A673 (cell line): ENCODE measurements around the gene TMEM97. TPM values are rescaled to one million over a fixed set of nuclear protein-coding genes. Genes with fewer than 3 reads are reported as not detected.

ENCODE experiments used
- BruUV-seq: library from RNA; stranded (reverse); fragments of 400-500 nt; replicated peaks from 2 replicates; lab custom pipeline; 2021; lab: Mats Ljungman, UMichigan
- CTCF ChIA-PET: fragments of 300-600 bp; sonication (Branson Sonifier 250); formaldehyde crosslinking; loops from one replicate; lab custom pipeline; 2022; ENCODE audit warnings: antibody characterized with exemption; lab: Charles Lee
- POLR2A ChIA-PET: fragments of 300-600 bp; sonication (Branson Sonifier 250); formaldehyde crosslinking; loops from one replicate; lab custom pipeline; 2022; ENCODE audit warnings: antibody characterized with exemption; ENCODE audit not compliant: low non-redundant PET; lab: Charles Lee
- DNase-seq: peaks from one replicate; pipeline ENCODE4 v3.0.0-alpha.2; 2015; ENCODE audit warnings: low spot score
- H3K27ac ChIP-seq: fragments of 200-600 bp; sonication (generic); 2 replicates; pipeline ENCODE4 v1.5.1; 2016; ENCODE audit warnings: mixed run types, low read depth, mild to moderate bottlenecking, mixed read lengths, antibody characterized with exemption, low read length; ENCODE audit not compliant: poor library complexity, severe bottlenecking
- H3K27me3 ChIP-seq: fragments of 200-600 bp; sonication (generic); replicated peaks from 2 replicates; pipeline ENCODE4 v1.6.1; 2017; ENCODE audit warnings: mixed run types, low read depth, mild to moderate bottlenecking, mixed read lengths, antibody characterized with exemption, low read length; ENCODE audit not compliant: insufficient read depth, poor library complexity
- H3K36me3 ChIP-seq: fragments of 200-600 bp; sonication (generic); 2 replicates; pipeline ENCODE4 v1.6.1; 2016; ENCODE audit warnings: mixed run types, mild to moderate bottlenecking, mixed read lengths, antibody characterized with exemption, low read length; ENCODE audit not compliant: insufficient read depth, poor library complexity, severe bottlenecking
- H3K4me1 ChIP-seq: fragments of 200-600 bp; sonication (generic); 2 replicates; pipeline ENCODE4 v1.6.1; 2017; ENCODE audit warnings: mixed run types, mild to moderate bottlenecking, mixed read lengths, antibody characterized with exemption, low read length; ENCODE audit not compliant: insufficient read depth, poor library complexity, severe bottlenecking
- H3K4me3 ChIP-seq: fragments of 200-600 bp; sonication (generic); 2 replicates; pipeline ENCODE4 v1.5.1; 2016; ENCODE audit warnings: low read depth, mixed run types, mild to moderate bottlenecking, mixed read lengths, low read length; ENCODE audit not compliant: poor library complexity, severe bottlenecking
- H3K9me3 ChIP-seq: fragments of 200-600 bp; sonication (generic); 2 replicates; pipeline ENCODE4 v1.6.1; 2016; ENCODE audit warnings: mixed run types, low read depth, mild to moderate bottlenecking, mixed read lengths, antibody characterized with exemption, low read length; ENCODE audit not compliant: poor library complexity, severe bottlenecking
- EZH2 ChIP-seq: fragments of 200-600 bp; sonication (generic); IDR thresholded peaks from 2 replicates; pipeline ENCODE4 v1.6.1; 2017; ENCODE audit warnings: borderline replicate concordance, low read depth, mild to moderate bottlenecking, mixed read lengths, antibody characterized with exemption, low read length; ENCODE audit not compliant: poor library complexity, severe bottlenecking
- intact Hi-C: fragments of 100-400 bp; cut with micrococcal nuclease; formaldehyde crosslinking; loops from one replicate; pipeline ENCODE4 v1.10.0; 2022; ENCODE audit not compliant: unreplicated experiment
- total RNA-seq: library from RNA; stranded (reverse); gene quantifications from 2 replicates; pipeline ENCODE4 v1.2.3, GENCODE V29; 2021
- TF ChIP-seq, protein P1 (sequence below): fragments of 300-800, 200-600 bp; sonication (generic); conservative IDR thresholded peaks from 2 replicates; pipeline ENCODE4 v1.5.1; 2017; ENCODE audit warnings: low read depth, mild to moderate bottlenecking, antibody characterized with exemption, low read length, moderate library complexity, mixed read lengths

The TMEM97 gene
- total RNA-seq, 1 experiment from 2014 or later, result 134 TPM

GRCh38 chr17:28363186-28363585 lies 44.2 kb downstream of the TMEM97 start:
- CTCF ChIA-PET, result no interaction called here
- no peak for DNase-seq
- intact Hi-C loops, result no loop called here
- Histone ChIP-seq H3K4me1 (peaks cover 4% of the 10 kb centered on the region), H3K27me3 (no peaks in the 10 kb centered on the region), H3K9me3 (no peaks in the 10 kb centered on the region), H3K36me3 (peaks cover 31% of the 10 kb centered on the region), H3K27ac (no peak overlapping the region), H3K4me3 (no peak overlapping the region)
- no peak for TF ChIP-seq EZH2
- TF ChIP-seq, protein P1, sequence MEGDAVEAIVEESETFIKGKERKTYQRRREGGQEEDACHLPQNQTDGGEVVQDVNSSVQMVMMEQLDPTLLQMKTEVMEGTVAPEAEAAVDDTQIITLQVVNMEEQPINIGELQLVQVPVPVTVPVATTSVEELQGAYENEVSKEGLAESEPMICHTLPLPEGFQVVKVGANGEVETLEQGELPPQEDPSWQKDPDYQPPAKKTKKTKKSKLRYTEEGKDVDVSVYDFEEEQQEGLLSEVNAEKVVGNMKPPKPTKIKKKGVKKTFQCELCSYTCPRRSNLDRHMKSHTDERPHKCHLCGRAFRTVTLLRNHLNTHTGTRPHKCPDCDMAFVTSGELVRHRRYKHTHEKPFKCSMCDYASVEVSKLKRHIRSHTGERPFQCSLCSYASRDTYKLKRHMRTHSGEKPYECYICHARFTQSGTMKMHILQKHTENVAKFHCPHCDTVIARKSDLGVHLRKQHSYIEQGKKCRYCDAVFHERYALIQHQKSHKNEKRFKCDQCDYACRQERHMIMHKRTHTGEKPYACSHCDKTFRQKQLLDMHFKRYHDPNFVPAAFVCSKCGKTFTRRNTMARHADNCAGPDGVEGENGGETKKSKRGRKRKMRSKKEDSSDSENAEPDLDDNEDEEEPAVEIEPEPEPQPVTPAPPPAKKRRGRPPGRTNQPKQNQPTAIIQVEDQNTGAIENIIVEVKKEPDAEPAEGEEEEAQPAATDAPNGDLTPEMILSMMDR, result no peak
- no TSS peak for BruUV-seq
- POLR2A ChIA-PET, result no interaction called here

DNA sequence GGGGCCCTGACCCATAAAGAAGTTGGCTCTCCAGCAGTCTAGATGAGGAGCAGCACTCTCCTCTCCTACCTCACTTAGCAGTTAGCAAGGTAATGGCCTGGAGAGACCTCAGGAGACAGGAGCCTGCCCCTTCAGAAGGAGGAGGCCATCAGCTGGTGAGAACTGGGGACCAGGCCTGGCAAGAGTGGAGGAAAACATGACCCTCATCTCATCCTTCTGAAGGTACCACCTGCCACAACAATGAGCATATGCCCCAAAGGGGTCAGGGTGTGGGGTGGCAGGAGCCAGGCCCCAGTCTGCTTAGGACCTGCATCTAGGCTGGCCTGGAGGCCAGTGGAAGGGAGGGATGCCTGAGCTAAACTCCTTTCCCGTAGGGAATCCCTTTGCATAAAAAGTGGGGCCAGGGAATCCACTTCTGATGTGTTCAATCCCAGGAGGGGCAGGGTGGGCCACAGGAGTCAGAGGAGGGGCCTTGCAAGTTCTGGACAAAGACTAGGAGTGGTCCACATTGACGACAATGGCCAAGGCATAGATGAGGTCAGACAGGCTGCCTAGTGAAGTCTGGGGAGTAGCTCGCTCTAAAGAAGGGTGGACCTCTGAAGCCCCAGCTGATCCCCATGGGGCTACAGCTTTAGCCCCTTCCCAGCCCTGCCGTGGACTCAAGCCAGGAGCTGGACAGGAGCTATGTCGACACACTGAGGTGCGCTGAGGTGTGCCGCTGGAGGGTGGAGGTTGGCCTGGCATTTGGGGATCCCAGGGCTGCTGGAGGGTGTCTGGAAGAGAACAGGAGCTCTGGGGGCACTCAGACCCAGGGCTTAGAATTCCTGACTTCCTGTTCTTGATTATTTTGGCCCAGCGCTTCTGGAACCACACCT lies 45.0 kb downstream of the TMEM97 start:
- Histone ChIP-seq H3K36me3 (peaks cover 30% of the 10 kb centered on the region), H3K4me3 (no peak overlapping the region), H3K4me1 (no peaks in the 10 kb centered on the region), H3K27ac (no peak overlapping the region), H3K9me3 (no peaks in the 10 kb centered on the region), H3K27me3 (no peaks in the 10 kb centered on the region)
- ChIA-PET POLR2A (no interaction called here), CTCF (no interaction called here)
- BruUV-seq, result no TSS peak
- TF ChIP-seq, protein P1, result no peak
- no peak for TF ChIP-seq EZH2
- no peak for DNase-seq
- intact Hi-C loops, result no loop called here

- no peaks in the 10 kb centered on the region for H3K4me1 ChIP-seq
- no peaks in the 10 kb centered on the region for H3K27me3 ChIP-seq
- no TSS peak for BruUV-seq
- intact Hi-C loops, result no loop called here
- DNase-seq, result no peak
- H3K4me3 ChIP-seq, result no peak within 1 kb of the TSS
- H3K9me3 ChIP-seq, result no peaks in the 10 kb centered on the region
- TF ChIP-seq, protein P1, result no peak
- no peak for TF ChIP-seq EZH2
- H3K27ac ChIP-seq, result no peak within 1 kb of the TSS
- ChIA-PET POLR2A (no interaction called here), CTCF (no interaction called here)
- peaks cover 24% of the 10 kb centered on the region for H3K36me3 ChIP-seq
Observed at GRCh38 chr17:28364665-28365363, 45.8 kb downstream of the TMEM97 start, which contains the start of gene SEBOX. TSS of gene SEBOX (minus strand) at chr17:28365199. CDS start at chr17:28365151, 48 bp downstream.
